ENCODE data around the gene MOGAT2.

The MOGAT2 gene

DNA sequence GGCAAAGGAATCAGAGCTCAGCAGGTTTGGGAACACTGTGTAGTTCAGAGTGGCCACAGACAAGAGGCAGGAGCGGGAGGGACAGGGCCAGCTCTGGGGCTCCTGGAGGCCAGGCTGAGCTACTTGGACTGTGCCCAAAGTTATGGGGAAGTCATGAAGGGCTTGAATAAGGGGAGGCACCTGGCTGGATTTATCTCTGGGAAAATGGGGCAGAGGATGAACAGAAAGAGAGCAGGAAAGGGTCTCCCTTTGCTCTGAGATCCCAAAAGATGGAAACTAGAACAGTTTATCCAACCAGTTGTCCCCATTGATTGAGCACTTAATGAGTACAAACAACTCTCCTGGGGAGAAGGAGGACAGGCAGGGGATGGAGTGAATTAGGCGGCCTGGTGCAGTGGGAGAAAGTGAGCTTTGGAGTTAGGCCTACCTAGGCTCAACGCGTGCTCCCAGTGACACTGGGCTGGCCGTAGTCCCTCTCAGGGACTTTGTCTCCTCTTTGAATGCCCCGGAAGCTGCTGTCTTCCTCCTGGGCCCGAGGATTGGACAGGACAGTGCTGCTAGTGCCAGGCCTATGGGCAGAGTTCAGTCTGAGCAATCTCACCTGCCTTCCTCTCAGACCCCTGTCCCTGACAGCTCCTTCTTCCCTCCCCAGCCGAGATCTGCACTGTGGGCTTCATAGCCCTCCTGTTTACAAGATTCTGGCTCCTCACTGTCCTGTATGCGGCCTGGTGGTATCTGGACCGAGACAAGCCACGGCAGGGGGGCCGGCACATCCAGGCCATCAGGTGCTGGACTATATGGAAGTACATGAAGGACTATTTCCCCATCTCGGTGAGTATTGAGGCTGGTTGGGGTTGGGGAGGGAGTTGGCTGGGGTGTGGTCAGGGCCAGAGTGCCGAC, 2.0 kb downstream of the MOGAT2 start:
- H3K4me3 ChIP-seq (ENCODE audit: low read depth, low read length): no peak overlapping the region
- no peak for TF ChIP-seq CTCF (IDR thresholded peaks at IDR 0.05; ENCODE audit: insufficient read depth, low read depth, low read length, missing control alignments)
- no peak for DNase-seq (ENCODE audit: low read depth)

DNA sequence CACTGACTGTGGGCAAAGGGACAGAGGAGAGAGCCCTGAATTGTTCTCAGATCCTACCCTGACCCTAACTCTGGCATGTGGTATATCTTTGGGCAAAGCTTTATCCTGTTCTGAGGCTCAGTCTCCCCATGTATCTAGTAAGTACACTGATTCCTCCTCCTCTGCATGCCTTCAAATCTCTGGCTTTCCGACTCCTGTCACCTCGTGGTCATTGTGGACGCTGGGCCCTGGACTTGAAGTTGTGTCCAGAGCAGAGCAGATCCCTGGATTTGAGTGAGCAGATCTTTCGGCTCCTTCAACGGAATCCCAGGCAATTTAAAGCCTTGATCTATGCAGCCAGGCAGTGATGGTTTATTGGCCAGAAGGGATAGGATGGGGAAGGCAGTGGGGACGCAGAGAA, 3.0 kb downstream of the MOGAT2 start:
- H3K4me3 ChIP-seq (ENCODE audit: low read depth, low read length): no peak overlapping the region
- DNase-seq (ENCODE audit: low read depth): no peak
- TF ChIP-seq CTCF (IDR thresholded peaks at IDR 0.05; ENCODE audit: insufficient read depth, low read depth, low read length, missing control alignments): no peak

DNA sequence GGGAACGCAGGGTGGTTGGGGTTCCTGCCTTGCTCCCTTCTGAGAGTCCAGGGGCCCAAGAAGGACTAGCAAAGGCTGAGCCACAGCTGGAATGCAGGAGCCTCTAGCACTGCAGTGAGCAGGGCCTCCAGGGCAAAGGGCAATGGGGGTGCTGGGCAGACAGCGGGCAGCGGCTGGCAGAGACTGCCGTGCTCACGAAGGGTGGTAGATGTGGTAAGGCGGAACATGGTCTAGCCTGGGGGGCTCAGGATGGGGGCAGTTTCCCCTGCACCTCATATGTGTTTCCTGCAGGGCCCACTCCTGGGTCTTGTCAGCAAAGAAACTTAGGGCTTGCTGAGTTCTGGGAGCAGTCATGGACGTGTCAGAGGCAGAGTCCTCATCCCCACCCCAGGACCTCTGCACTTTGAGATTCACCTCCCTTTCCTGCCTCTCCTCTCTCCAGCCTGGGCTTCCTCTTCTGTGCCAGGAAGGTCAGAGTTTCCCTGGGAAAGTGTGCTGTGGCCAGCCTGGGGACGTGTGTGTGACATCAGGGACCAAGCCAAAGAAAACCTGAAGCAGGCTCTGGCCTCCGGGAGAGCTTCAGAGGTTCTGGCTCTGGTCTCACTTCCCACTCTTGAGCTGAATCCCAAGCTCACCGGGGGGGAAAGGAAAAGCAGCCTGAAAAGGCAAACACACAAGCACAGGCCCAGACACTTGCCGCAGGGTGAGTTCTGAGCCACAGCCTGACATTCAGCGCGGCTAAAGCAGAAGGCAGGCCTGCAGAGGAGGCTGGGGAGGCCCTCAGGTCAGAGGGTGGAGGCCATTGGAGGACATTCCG, 4.4 kb downstream of the MOGAT2 start:
- H3K4me3 ChIP-seq (ENCODE audit: low read depth, low read length): no peak overlapping the region
- no peak for DNase-seq (ENCODE audit: low read depth)
- TF ChIP-seq CTCF (IDR thresholded peaks at IDR 0.05; ENCODE audit: insufficient read depth, low read depth, low read length, missing control alignments): no peak

DNA sequence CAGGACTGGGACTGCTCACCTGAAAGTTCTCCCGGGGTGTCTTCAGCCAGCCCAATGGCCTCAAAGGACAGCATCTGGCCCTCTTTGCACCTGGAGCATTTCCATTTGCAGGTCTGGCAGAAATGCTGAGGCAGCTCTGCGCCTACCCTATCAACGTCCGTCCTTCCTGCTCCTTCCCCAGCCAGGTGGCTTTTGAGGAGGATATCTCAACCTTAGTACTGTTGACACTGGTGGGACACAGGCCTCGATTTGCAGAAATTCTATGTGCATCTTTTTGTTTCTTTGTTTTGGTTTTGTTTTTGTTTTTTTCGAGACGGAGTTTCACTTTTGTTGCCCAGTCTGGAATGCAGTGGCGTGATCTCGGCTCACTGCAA, 5.0 kb downstream of the MOGAT2 start:
- no peak for DNase-seq (ENCODE audit: low read depth)
- no peak for TF ChIP-seq CTCF (IDR thresholded peaks at IDR 0.05; ENCODE audit: insufficient read depth, low read depth, low read length, missing control alignments)
- H3K4me3 ChIP-seq (ENCODE audit: low read depth, low read length): no peak overlapping the region

DNA sequence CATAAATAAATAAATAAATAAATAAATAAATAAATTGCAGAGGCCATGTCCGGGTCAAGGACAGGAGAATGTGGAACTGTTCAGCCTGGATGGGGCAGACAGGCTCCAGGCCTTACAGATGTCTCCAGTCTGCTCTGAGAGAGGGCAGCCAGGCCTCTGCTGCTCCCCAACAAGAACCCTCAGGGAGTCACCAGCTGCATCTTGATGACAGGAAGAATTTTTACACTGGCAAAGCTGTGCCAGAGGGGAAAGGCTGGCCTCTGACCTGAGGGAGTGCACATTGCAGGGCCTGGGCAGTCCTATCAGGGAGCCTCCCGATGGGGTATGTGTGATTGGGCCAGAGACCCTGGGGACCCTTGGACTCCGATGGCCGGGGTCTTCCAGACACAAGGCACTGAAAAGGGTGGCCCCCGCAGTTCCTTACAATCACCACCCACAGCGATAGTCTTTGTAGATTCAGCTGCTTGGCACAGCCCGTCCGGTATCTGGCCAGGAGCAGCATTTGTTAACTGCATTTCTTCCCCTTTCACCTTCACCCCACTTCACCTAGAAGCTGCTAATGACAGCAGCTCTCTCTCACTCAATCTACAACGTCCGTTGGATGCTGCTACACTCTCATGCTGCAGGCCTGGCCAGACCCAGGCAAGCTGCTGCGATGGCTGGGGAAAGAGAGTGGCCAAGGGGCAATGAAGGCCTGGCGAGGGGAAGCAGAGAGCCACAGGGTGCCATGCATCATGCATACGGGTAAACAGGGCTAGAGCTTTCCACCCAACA, 8.1 kb downstream of the MOGAT2 start:
- H3K4me3 ChIP-seq (ENCODE audit: low read depth, low read length): no peak overlapping the region
- TF ChIP-seq CTCF (IDR thresholded peaks at IDR 0.05; ENCODE audit: insufficient read depth, low read depth, low read length, missing control alignments): no peak
- no peak for DNase-seq (ENCODE audit: low read depth)

DNA sequence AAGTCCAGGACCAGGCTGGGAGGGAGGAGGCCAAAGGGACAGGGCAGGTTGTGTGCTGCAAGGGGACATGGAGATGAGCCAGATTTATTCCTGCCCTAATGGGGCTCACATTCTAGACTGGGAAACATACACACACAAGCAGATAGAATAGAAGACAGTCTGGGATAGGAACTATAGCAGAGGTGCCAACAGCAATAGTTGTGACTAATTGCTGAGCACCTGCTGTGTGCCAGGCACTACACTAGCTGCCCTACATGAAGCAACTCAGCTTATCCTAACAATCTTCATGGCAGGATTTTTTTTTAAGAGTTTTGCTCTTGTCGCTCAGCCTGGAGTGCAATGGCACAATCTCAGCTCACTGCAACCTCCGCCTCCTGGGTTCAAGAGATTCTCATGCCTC, 11.4 kb downstream of the MOGAT2 start:
- no peak overlapping the region for H3K4me3 ChIP-seq (ENCODE audit: low read depth, low read length)
- no peak for DNase-seq (ENCODE audit: low read depth)
- TF ChIP-seq CTCF (IDR thresholded peaks at IDR 0.05; ENCODE audit: insufficient read depth, low read depth, low read length, missing control alignments): no peak
